Effector CD4-positive, alpha-beta T cell (primary cell): ENCODE data around the gene CHODL. TPM values are rescaled to one million over a fixed set of nuclear protein-coding genes. Genes with fewer than 3 reads are reported as not detected.

Source experiments
- DNase-seq: peaks from one replicate; pipeline ENCODE4 v3.0.0-alpha.2; 2020
- total RNA-seq: gene quantifications from one replicate; lab custom pipeline; 2026; lab: John Stamatoyannopoulos, UW

CHODL gene
- not detected for total RNA-seq

- no peak for DNase-seq
Observed at GRCh38 chr21:18244671-18245463, at the start of gene CHODL. Gene CHODL (plus strand): TSS chr21:18244833. CDS start chr21:18245224, 391 bp downstream.

- no peak for DNase-seq
Observed at GRCh38 chr21:18204931-18205330, 39.7 kb upstream of the CHODL start.

GRCh38 chr21:18218331-18218730 lies 26.3 kb upstream of the CHODL start:
- no peak for DNase-seq

- no peak for DNase-seq
Observed at GRCh38 chr21:18220498-18220897, 24.1 kb upstream of the CHODL start.

GRCh38 chr21:18222346-18222745 lies 22.3 kb upstream of the CHODL start:
- no peak for DNase-seq

GRCh38 chr21:18228060-18228739 lies 16.4 kb upstream of the CHODL start:
- DNase-seq, result no peak

GRCh38 chr21:18235545-18235944 lies 9.1 kb upstream of the CHODL start:
- DNase-seq, result no peak

GRCh38 chr21:18245464-18245967 lies 883 bp downstream of the CHODL start:
- DNase-seq, result no peak

- no peak for DNase-seq
Observed at GRCh38 chr21:18248171-18248570, 3.5 kb downstream of the CHODL start.

- no peak for DNase-seq
Observed at GRCh38 chr21:18249672-18250071, 5.0 kb downstream of the CHODL start.

- no peak for DNase-seq
Observed at GRCh38 chr21:18251065-18251464, 6.4 kb downstream of the CHODL start.

GRCh38 chr21:18252256-18252655 lies 7.6 kb downstream of the CHODL start:
- DNase-seq, result no peak

- no peak for DNase-seq
Observed at GRCh38 chr21:18252680-18253079, 8.0 kb downstream of the CHODL start.

- no peak for DNase-seq
Observed at GRCh38 chr21:18253221-18253620, 8.6 kb downstream of the CHODL start.

GRCh38 chr21:18253799-18254198 lies 9.2 kb downstream of the CHODL start:
- DNase-seq, result no peak

- DNase-seq, result no peak
Observed at GRCh38 chr21:18265944-18266343, 21.3 kb downstream of the CHODL start.

- DNase-seq, result no peak
Observed at GRCh38 chr21:18267496-18267895, 22.9 kb downstream of the CHODL start.

GRCh38 chr21:18268906-18269305 lies 24.3 kb downstream of the CHODL start:
- no peak for DNase-seq

- no peak for DNase-seq
Observed at GRCh38 chr21:18269856-18270255, 25.2 kb downstream of the CHODL start.

- DNase-seq, result no peak
Observed at GRCh38 chr21:18273400-18273799, 28.8 kb downstream of the CHODL start.

GRCh38 chr21:18274370-18274769 lies 29.7 kb downstream of the CHODL start:
- DNase-seq, result no peak

GRCh38 chr21:18275781-18276180 lies 31.1 kb downstream of the CHODL start:
- DNase-seq, result no peak

GRCh38 chr21:18285379-18285778 lies 40.7 kb downstream of the CHODL start:
- no peak for DNase-seq

GRCh38 chr21:18289876-18290275 lies 45.2 kb downstream of the CHODL start:
- no peak for DNase-seq
